Stimulated activated CD4-positive, alpha-beta T cell treated with anti-CD3 and anti-CD28 coated beads, TNF-alpha, amount 100 ng/mL, for 4 hours (primary cell): ENCODE measurements around the gene KCNQ5.

Source experiments
- DNase-seq, 3 experiments: peaks; one replicate each; pipeline ENCODE4 v3.0.0-alpha.2; 2020; ENCODE audit warnings: low read depth in 3 of 3

KCNQ5 gene

DNA sequence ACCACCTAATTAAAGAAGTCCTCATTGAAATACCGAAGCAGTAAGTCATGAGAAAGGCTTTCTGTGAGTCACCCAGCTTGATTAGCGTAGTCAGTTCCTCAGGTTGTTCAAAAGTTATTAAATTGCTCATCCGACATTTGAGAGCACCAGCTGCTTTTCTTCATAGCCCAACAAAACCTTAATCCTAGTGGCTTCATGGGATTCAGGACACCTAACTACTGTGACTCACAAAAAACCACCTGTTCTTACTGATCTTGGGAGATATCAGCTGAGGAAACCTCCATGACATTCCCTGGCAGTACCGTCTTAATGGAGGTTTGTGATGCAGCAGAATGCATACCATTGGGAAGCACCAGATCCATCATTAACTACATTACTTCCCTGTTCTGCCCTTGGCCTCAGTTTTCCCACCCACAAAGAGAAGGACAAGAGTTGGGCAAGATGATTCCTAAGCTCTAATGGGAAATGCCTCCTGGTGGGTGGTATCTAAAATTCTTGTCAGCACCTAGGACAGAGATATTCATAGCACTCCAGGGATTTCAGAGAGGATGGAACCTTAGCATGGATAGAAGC, 499.6 kb downstream of the KCNQ5 start:
- DNase-seq, result no peak

DNA sequence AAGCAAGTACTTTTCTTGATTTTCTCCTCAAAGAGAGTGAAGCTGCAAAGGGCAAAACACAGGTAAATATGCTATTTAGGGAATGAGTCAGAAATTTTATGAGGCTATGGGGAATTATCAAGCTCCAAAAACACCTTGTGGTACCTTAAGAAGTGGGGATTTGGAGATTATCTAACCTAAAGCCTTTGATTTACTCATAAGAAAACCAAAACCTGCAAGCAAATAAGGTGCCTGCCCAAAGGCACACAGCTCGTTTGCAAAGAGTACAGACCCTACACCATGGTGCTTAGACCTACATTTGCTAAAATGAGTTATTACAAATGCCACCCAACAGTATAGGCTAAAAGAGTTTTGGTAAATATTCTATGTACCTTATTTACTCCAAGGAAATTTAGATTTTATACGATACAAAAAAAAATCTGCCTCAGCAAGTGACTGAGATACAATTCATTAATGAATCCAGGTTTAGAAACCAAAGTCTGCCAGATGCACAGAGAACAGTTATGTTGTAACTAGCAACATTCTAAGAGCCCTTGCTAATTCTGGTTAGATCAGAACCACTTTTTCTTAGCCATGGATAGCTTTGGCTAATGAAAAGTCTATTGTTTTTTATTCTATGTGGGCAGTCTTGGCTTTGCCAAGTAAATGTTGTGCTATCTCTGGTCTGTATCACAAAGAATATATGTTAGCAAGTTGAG, 501.9 kb downstream of the KCNQ5 start:
- DNase-seq, result no peak

DNA sequence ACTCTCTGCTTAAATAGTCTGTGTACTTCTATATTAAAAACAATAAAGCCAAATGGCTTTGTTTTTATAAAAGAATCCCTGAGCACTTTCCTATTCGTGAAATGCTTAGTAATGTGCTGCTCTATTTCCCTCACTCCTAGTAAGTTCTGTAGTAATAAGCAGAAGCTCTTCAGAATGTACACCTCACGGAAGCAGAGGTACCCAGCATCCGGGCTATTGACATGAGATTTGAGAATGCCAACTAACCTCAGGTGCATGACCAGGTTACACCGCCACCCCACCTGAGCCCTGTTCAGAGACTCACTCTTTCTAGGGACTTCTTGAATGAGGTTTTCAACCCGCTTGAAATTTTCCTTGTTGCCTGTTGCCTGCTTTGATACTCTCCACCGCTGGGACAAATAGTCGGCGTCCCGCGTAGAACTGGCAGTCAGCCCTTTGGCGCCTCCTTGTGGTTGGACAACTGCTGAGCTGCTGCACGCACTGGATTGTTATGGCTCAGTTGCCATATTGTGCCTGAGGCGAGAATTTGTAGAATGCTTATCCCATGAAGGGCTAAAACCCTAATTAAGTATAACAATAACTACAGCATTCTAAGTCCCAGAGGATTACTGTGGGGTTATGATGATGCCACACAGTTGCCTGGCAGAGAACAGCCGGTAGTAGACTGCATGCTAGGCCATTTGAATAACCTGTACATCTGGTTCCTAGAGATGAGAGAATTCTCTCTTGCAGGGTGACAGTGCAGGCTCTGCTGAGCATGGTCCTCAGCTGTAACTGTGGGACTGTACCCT, 508.0 kb downstream of the KCNQ5 start:
- peak; percentile 55 to 74 (median 68) for DNase-seq

DNA sequence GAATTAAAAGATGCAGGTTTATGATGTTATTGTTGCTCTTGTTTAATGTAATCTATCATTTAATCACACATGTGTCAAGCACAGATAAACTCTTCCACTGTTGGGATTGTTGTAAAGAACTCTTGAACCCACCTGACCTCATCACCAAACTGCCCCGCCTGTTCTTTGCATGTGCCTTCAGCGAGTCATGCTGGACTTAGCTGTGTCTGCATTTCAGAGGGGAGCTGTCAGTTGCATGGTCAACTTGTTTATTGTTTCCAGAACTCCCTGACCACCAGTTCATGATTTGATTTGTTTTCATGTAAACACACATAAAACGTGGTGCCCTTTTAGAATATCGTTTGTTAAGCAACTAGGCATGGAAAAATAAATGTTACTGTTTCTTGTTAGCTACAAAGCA, 509.8 kb downstream of the KCNQ5 start:
- DNase-seq, result no peak

DNA sequence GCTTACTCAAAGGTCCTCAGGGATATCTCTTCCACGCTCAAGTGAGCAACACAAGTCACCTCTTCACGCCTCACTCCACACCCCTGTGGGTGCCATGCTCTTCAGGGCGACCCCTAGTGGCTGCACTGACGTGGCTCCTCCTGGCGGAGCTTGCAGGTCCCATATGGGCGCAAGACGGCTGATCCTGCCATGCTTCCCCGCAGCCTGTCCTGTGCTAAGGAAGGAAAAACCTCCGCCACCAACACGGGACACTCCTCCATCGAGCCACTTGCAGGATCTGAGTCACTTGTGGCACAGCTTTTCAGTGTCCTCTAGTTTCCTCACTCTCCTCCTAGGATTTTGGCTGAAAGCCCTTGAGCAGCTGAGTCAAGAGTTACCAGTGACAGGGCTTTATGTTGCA, 512.7 kb downstream of the KCNQ5 start:
- DNase-seq, result no peak

GRCh38 chr6:73139681-73140383, 518.0 kb downstream of the KCNQ5 start:
- no peak for DNase-seq

- DNase-seq, result no peak
These were observed 521.7 kb downstream of the KCNQ5 start for GRCh38 chr6:73143551-73143950.

GRCh38 chr6:73144516-73144915, 522.7 kb downstream of the KCNQ5 start:
- DNase-seq, result no peak

DNA sequence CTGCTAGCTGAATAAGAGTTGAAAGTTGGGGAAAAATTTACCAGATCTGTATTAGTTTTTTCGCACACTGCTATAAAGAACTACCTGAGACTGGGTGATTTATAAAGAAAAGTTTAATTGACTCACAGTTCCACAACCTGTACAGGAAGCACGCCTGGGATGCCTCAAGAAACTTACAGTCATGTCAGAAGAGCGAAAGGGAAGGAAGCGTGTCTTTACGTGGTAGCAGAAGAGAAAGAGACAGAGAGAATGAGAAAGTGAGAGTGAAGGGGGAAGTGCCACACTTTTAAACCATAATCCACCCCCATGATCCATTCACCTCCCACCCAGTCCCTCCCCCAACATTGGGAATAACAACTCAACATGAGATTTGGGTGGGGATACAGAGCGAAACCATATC, 523.8 kb downstream of the KCNQ5 start:
- DNase-seq, result no peak

GRCh38 chr6:73151732-73152131, 529.9 kb downstream of the KCNQ5 start:
- DNase-seq, result no peak

DNA sequence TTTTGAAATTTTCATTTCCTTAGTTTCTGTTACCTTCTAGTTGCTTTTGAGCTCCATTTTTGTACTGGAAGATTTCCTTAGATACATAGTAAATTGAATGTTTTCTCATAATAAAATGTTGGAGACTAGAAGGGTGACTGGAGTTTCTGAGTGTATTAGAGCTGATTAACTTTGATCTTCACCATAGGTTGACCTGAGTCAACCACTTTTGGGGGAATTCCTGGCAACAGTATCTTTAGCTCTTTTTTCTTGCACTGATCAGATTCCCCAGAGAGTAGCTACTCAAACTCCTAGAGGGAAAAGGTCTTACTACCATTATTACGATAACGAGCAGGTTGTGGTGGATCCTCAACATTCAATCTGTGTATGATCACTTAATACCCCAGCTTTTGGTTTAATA, 530.7 kb downstream of the KCNQ5 start:
- DNase-seq, result no peak

GRCh38 chr6:73152966-73153757, 531.3 kb downstream of the KCNQ5 start:
- DNase-seq, result no peak

DNA sequence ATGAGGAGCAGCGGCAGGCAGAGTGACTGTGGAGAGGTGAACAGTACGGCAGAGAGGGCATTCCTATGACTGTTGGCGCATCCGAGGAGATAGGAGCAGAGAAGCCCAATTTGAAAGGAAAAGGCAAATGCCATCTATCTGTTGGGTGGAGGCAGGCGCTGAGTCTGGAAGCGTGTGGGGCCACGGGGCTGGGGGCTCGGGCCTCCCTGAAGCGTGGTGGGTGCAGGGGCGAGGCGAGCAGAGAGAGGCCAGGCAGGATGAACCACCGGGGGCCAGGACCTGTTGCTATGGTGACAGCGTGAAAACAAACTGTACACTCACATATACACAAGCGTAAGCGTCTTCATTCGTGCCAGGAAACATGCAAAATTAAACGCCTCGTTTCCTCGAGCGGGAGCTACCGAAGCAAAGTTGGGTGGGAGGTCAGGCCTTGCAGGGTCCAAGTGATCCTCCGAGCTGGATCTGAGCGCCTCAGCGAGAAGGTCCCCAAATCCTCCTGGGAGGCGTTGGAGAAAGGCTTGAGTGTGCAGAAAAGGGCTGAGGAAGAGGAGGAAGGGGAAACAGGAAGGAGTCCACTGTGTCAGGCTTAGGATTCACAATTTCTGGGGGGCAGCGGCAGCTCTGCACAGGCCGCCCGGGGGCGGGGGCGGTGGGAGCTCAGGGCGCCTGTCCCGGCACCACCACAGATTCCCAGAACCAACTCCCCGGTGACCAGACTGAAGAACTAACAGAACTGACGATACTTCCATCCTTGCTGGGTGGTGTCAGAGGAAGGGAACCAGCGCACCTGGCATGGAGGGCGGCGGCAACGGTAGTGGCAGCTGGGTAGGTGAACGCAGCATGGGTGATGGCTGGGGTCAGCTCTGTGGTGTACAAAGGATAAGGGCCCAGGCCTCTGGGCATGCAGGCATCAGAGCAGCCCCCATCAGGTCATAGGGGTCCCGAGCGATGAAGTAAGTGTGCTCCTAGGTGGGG, 535.2 kb downstream of the KCNQ5 start:
- no peak for DNase-seq

GRCh38 chr6:73157870-73158269, 536.0 kb downstream of the KCNQ5 start:
- no peak for DNase-seq

- DNase-seq, result no peak
These were observed 547.2 kb downstream of the KCNQ5 start for GRCh38 chr6:73169111-73169510.

GRCh38 chr6:73169633-73170032, 547.8 kb downstream of the KCNQ5 start:
- DNase-seq, result no peak

DNA sequence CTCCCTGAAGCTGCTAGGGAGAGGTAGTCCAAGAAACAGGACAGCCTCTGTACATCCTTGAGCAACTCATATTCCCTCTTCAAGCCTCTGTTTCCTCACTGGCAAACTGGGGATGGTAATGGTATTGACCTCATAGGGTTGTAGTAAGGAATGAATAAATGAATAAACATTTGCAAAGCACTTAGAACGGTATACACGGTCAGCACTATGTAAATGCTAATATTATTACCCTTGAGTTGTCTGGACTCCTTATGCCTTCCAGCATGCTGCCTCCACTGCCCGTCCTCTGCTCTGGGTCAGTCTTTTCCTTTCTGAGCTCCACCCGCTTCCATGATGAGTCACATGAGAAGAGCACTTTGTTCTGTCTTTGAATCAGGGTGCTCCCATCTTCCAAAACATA, 552.8 kb downstream of the KCNQ5 start:
- no peak for DNase-seq

GRCh38 chr6:73176057-73176456, 554.2 kb downstream of the KCNQ5 start:
- DNase-seq, result no peak

DNA sequence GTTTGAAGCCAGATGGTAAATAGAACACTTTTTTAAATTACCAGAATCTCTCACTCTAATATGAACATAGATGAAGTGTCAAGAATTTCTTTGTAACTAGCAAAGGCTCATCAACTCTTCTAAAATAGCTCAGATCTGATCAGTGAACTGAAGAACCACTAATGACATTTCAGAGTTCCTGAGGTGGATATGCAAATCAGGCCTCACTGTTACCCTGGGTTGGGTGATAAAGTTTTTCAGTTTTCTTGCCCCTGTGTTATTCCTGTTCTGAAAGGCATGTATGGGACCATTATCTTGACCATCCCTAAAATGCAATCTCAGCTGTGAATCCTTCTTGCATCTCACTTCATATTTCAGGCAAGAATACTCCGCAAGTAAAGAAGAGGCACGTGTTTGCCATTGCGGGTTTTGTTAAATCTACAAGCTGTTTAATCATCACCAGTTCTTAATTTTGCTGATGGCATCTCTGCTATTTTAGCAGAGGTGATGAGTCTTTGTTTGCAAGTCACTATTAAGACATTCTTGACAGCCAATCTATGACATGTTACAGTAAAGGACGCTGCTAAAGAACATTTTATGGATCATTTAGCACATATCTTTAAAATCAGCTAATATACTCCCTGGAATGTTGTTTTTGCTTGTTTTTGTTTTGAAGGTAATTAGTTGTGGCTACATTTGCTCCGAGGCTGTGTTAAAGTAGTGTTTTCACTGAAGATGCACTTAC, 555.5 kb downstream of the KCNQ5 start:
- DNase-seq, result no peak
